ENCODE data around the gene CACNA1D. TPM values are rescaled to one million over a fixed set of nuclear protein-coding genes. Genes with fewer than 3 reads are reported as not detected.

CACNA1D gene
- total RNA-seq, 2 experiments from 2014 or later = not detected

DNA sequence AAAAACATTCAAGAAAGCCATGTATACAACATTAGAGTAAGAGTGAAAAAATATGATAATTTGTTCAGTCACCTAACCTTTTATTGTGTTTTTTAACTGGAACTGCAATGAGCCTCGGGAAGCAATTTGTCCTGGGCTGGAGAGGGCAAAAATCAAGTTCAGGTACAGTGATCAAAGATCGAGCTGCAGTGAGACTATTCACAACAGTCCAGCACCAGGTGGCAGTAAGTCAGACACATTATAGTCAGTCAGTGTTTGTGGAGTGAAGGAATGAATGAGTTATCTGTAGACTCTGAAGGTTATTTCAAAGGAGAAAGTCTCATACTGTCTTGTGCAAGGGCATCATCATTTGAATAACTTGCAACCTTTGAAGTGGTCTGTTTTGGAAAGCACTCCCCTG lies 235.2 kb downstream of the CACNA1D start:
- Mint-ChIP-seq H3K36me3 (ENCODE audit: low read depth) (no peaks in the 10 kb centered on the region), H3K27ac (no peak overlapping the region), H3K9me3 (no peaks in the 10 kb centered on the region), H3K4me3 (no peak overlapping the region), H3K27me3 (ENCODE audit: low read depth) (peaks cover 11% of the 10 kb centered on the region), H3K4me1 (ENCODE audit: low read depth) (no peaks in the 10 kb centered on the region)
- intact Hi-C loops (cut with micrococcal nuclease) = no loop called here
- DNase-seq = no peak
- CTCF ChIA-PET = no interaction called here

GRCh38 chr3:53730576-53730975 lies 236.2 kb downstream of the CACNA1D start:
- H3K4me3 Mint-ChIP-seq = no peak overlapping the region
- CTCF ChIA-PET = no interaction called here
- DNase-seq = no peak

DNA sequence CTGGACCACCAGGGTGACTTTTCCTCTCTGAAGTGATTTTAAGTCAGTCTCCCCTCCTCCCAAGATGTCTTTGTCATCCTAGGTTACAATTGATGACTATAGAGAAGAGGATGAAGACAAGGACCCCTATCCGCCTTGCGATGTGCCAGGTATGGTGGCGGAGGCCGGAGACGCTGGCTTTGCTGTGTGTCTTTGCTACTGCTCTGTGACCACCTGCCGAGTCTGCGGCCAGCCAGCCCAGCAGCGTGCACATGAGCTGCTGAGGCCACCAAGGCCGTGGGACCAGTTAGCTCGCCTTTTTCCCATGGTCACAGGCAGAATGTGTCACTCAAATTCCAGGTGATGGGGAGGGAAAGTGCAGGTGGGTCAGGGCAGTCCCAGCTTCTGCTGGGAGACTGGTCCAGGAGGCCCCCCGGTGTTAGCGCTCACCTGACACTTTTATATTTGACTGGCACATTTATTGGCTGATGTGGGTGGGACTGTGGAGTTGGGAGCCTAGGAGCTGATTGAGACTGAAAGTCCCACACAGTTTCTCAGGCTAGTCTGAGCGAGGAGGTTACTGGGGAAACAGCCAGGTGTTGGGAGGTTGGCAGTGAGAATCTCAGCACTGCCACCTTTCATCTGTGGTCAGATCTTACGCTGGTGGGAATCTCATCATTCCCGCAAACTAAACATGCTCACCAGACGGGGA lies 237.7 kb downstream of the CACNA1D start:
- Mint-ChIP-seq H3K36me3 (ENCODE audit: low read depth) (no peaks in the 10 kb centered on the region), H3K9me3 (no peaks in the 10 kb centered on the region), H3K27ac (no peak overlapping the region), H3K4me1 (ENCODE audit: low read depth) (no peaks in the 10 kb centered on the region), H3K4me3 (no peak overlapping the region), H3K27me3 (ENCODE audit: low read depth) (peaks cover 3% of the 10 kb centered on the region)
- DNase-seq = no peak
- intact Hi-C loops (cut with micrococcal nuclease) = no loop called here
- CTCF ChIA-PET = no interaction called here

More at GRCh38 chr3:53730576-53730975, 236.2 kb downstream of the CACNA1D start:
- Mint-ChIP-seq H3K4me1 (ENCODE audit: low read depth) (no peaks in the 10 kb centered on the region), H3K36me3 (ENCODE audit: low read depth) (no peaks in the 10 kb centered on the region), H3K27ac (no peak overlapping the region), H3K9me3 (no peaks in the 10 kb centered on the region), H3K27me3 (ENCODE audit: low read depth) (peaks cover 6% of the 10 kb centered on the region)
- intact Hi-C loops (cut with micrococcal nuclease) = no loop called here

GRCh38 chr3:53733446-53733845 lies 239.0 kb downstream of the CACNA1D start:
- CTCF ChIA-PET = no interaction called here
- DNase-seq = no peak
- Mint-ChIP-seq H3K4me3 (no peak overlapping the region), H3K4me1 (ENCODE audit: low read depth) (no peaks in the 10 kb centered on the region), H3K27me3 (ENCODE audit: low read depth) (peaks cover 3% of the 10 kb centered on the region), H3K36me3 (ENCODE audit: low read depth) (no peaks in the 10 kb centered on the region), H3K9me3 (no peaks in the 10 kb centered on the region), H3K27ac (no peak overlapping the region)
- intact Hi-C loops (cut with micrococcal nuclease) = no loop called here

DNA sequence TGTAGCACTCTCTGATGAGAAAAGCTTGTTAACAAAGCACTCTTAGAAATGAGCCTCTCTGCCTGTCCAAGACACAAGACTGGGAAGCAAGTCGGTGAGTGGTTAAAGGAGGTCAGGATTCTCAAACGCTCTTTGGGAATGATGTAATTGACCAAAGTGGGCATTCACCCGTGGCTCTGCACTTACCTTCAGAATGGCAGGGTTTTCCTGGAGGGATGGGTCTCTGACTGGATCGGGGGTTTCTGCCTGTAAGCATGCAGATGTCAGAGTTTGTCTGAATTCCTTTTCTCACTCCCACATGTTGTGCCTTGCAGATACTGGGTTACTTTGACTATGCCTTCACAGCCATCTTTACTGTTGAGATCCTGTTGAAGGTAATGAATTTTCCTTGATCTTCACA lies 245.6 kb downstream of the CACNA1D start:
- intact Hi-C loops (cut with micrococcal nuclease) = no loop called here
- no peaks in the 10 kb centered on the region for H3K27me3 Mint-ChIP-seq (ENCODE audit: low read depth)
- H3K4me1 Mint-ChIP-seq (ENCODE audit: low read depth) = no peaks in the 10 kb centered on the region
- no peak overlapping the region for H3K4me3 Mint-ChIP-seq
- CTCF ChIA-PET = no interaction called here
- H3K36me3 Mint-ChIP-seq (ENCODE audit: low read depth) = no peaks in the 10 kb centered on the region
- no peak overlapping the region for H3K27ac Mint-ChIP-seq
- DNase-seq = no peak
- no peaks in the 10 kb centered on the region for H3K9me3 Mint-ChIP-seq

GRCh38 chr3:53740956-53741355 lies 246.5 kb downstream of the CACNA1D start:
- no peak for DNase-seq
- no peak overlapping the region for H3K27ac Mint-ChIP-seq
- CTCF ChIA-PET = no interaction called here
- H3K4me3 Mint-ChIP-seq = no peak overlapping the region
- intact Hi-C loops (cut with micrococcal nuclease) = no loop called here
- H3K9me3 Mint-ChIP-seq = no peaks in the 10 kb centered on the region
- no peaks in the 10 kb centered on the region for H3K4me1 Mint-ChIP-seq (ENCODE audit: low read depth)
- H3K27me3 Mint-ChIP-seq (ENCODE audit: low read depth) = no peaks in the 10 kb centered on the region
- H3K36me3 Mint-ChIP-seq (ENCODE audit: low read depth) = no peaks in the 10 kb centered on the region

DNA sequence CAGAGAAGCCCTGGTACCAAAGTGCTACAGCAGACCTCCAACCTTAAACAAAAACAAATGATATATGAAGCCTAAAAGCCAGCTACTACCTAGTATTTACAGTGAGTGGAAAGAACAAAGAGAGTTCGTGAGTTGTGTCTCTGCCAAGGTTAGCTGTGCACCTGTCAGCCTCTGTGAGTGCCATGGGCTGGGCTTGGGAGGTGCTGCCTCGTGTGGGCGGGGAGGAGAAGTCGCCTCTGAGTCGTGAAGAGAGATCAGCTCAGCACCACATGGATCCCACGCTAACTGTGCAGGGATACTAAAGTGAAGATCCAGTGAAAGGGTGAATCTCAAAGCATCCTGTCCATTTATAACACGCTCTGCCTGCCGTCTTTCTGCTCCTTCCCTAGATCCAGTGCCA lies 249.9 kb downstream of the CACNA1D start:
- no peak overlapping the region for H3K27ac Mint-ChIP-seq
- H3K9me3 Mint-ChIP-seq = no peaks in the 10 kb centered on the region
- H3K27me3 Mint-ChIP-seq (ENCODE audit: low read depth) = no peaks in the 10 kb centered on the region
- CTCF ChIA-PET = no interaction called here
- no peak overlapping the region for H3K4me3 Mint-ChIP-seq
- no peaks in the 10 kb centered on the region for H3K36me3 Mint-ChIP-seq (ENCODE audit: low read depth)
- no peak for DNase-seq
- H3K4me1 Mint-ChIP-seq (ENCODE audit: low read depth) = no peaks in the 10 kb centered on the region
- intact Hi-C loops (cut with micrococcal nuclease) = no loop called here

DNA sequence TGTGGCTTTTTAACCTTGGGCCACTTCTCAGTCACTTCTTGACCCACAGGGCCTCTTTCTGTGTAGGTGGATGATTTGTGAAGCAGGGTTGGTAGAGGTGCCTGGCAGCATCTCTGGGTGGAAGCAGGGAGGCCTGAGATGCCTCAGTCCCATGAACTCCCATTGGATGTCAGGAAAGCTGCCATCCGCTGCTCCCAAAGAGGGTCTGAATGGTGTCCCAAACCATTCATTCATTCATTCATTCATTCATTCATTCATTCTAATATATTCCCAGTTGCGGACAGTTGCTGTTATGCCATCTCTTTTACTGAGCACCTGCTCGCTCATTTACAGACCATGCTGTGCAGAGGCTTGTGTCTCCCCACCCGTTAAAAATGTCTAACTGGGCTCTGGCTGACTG lies 253.1 kb downstream of the CACNA1D start:
- intact Hi-C loops (cut with micrococcal nuclease) = no loop called here
- CTCF ChIA-PET = no interaction called here
- Mint-ChIP-seq H3K27me3 (ENCODE audit: low read depth) (peaks cover 2% of the 10 kb centered on the region), H3K36me3 (ENCODE audit: low read depth) (no peaks in the 10 kb centered on the region), H3K4me1 (ENCODE audit: low read depth) (no peaks in the 10 kb centered on the region), H3K9me3 (no peaks in the 10 kb centered on the region), H3K27ac (no peak overlapping the region), H3K4me3 (no peak overlapping the region)
- no peak for DNase-seq

DNA sequence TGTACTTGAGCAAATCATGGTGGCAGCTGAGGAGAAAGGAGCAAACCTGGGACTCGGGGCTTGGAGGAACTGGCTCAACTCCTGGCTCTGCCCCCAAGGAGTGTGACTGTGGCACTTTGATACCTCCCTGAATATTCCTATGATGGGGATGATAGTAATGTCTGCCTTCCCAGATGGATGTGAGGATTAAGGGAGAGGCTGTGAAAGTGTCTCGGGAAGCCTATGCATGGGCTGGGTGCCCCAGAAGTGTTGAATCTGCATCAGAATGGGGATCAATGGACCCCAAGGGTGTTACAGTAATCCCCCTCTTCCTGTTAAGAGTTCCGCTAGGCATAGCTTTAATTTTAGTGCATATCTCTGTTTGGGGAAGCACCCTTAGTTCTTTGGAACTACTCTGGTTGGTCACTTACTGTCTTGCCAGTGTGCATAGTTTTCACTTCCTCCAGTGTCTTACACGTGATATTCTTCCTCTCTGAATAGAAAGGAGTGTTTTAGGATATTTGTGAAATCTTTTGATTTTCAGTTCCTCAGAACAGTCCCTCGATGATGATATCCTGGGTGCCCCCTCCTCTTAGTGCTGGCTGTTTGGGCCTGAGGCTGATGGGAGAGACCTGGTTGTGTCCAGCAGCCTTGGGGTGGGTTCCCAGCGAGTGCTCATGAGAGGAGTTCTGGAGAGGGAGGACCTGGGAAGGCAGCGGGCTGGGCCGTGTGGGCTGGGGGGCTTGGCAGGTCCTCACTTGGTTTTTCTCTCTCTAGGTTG lies 254.3 kb downstream of the CACNA1D start:
- Mint-ChIP-seq H3K36me3 (ENCODE audit: low read depth) (no peaks in the 10 kb centered on the region), H3K4me1 (ENCODE audit: low read depth) (peaks cover 5% of the 10 kb centered on the region), H3K9me3 (no peaks in the 10 kb centered on the region), H3K27me3 (ENCODE audit: low read depth) (peaks cover 5% of the 10 kb centered on the region), H3K4me3 (no peak overlapping the region), H3K27ac (no peak overlapping the region)
- CTCF ChIA-PET = no interaction called here
- no peak for DNase-seq
- intact Hi-C loops (cut with micrococcal nuclease) = no loop called here

GRCh38 chr3:53749448-53749847 lies 255.0 kb downstream of the CACNA1D start:
- no peak for DNase-seq
- H3K9me3 Mint-ChIP-seq = no peaks in the 10 kb centered on the region
- H3K36me3 Mint-ChIP-seq (ENCODE audit: low read depth) = no peaks in the 10 kb centered on the region
- H3K27me3 Mint-ChIP-seq (ENCODE audit: low read depth) = peaks cover 6% of the 10 kb centered on the region
- no peak overlapping the region for H3K4me3 Mint-ChIP-seq
- no peak overlapping the region for H3K27ac Mint-ChIP-seq
- H3K4me1 Mint-ChIP-seq (ENCODE audit: low read depth) = peaks cover 13% of the 10 kb centered on the region
- intact Hi-C loops (cut with micrococcal nuclease) = no loop called here
- CTCF ChIA-PET = no interaction called here

DNA sequence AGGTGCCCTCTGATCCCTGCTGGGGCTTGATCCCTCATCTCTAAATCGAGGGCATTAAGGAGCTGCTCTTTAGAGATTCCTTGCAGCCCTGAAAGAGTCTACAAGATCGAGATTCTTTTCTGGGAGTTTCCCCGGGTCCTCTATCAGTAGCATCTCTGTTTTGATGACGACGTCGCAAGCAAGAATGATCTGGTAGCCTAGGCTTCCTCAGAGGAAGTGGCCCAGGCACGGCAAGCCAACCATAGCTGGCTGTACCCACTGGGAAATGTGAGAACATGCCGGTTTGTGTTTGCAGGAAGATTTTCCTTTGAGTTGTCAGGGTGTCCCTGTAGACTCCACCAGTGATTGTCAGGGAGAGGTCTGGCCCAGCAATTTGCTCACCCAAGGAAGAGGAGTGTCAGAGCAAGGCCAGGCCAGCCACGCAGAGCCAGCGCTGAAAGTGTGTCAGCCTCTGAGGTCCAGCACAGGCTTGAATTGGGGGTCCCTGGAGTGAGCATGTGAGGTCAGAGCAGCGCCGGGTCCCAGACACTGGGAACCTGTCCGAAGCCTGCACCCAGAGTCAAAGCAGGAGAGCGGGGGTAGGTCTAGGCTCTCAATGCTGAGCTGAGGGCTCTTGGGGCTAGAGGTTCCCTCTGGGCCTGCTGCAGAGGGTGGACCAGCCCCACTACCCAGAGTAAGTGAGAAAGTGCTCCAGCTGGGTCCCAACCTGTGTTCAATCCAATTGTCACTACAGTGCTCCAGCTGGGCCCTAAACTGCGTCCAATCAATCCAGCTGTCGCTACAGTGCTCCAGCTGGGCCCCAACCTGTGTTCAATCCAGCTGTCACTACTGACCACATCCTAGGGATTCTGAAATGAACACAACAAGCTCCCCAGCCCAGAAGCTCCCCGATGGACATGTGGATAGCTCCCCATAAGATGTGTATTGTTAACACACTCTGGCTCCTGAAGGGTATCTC lies 256.1 kb downstream of the CACNA1D start:
- intact Hi-C loops (cut with micrococcal nuclease) = loop anchor here (5.0 kb wide), 1 partner anchor 97 kb away; the partner anchor contains the start of genes CHDH and IL17RB
- no peak overlapping the region for H3K4me3 Mint-ChIP-seq
- no peak overlapping the region for H3K27ac Mint-ChIP-seq
- H3K4me1 Mint-ChIP-seq (ENCODE audit: low read depth) = peaks cover 15% of the 10 kb centered on the region
- CTCF ChIA-PET = interaction anchor here (1.3 kb wide), 1 partner anchor 9 kb away, joined by 3 read pairs; no protein-coding TSS in a partner anchor
- no peak for DNase-seq
- H3K9me3 Mint-ChIP-seq = no peaks in the 10 kb centered on the region
- H3K27me3 Mint-ChIP-seq (ENCODE audit: low read depth) = peaks cover 8% of the 10 kb centered on the region
- no peaks in the 10 kb centered on the region for H3K36me3 Mint-ChIP-seq (ENCODE audit: low read depth)

DNA sequence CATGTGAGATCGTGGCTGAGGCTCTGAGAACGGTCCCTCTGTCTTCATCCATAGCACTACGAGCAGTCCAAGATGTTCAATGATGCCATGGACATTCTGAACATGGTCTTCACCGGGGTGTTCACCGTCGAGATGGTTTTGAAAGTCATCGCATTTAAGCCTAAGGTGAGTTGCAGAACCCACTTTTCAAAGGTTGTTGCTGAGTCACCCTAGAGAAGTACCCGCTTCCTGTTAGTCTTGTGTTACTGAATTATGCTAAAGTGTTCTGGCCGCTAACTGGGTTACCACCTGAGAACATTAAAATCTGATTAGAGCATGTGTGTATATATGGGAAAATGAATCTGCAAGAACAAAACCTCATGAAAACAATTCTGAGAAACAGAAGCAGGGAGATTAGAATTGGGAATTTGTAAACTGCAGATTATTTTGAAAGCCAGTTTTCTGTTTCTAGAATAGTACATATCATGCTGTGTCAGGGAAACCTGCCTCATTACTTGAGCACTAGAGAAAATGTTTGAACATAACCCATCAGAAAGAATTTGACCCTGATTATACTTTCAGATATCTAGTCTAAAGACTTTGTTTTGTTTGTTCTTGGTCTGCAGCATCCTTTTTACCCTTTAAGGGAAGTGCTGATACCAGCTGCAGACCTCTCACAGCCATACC lies 259.2 kb downstream of the CACNA1D start:
- H3K4me1 Mint-ChIP-seq (ENCODE audit: low read depth) = peaks cover 15% of the 10 kb centered on the region
- no peaks in the 10 kb centered on the region for H3K36me3 Mint-ChIP-seq (ENCODE audit: low read depth)
- DNase-seq = peak; percentile 19
- H3K27me3 Mint-ChIP-seq (ENCODE audit: low read depth) = peaks cover 8% of the 10 kb centered on the region
- no peak overlapping the region for H3K4me3 Mint-ChIP-seq
- no peaks in the 10 kb centered on the region for H3K9me3 Mint-ChIP-seq
- no peak overlapping the region for H3K27ac Mint-ChIP-seq
- CTCF ChIA-PET = no interaction called here
- intact Hi-C loops (cut with micrococcal nuclease) = loop anchor here (5.0 kb wide), 1 partner anchor 94 kb away; the partner anchor contains the start of genes CHDH and IL17RB
